Vagina (tissue), 2 donors: ENCODE measurements around the gene TOPAZ1.

Experiments used
- POLR2A ChIP-seq, 2 donors: fragments of 450-650 bp; IDR thresholded peaks; one replicate each; pipeline ENCODE4 v1.6.1; 2017; ENCODE audit warnings: antibody characterized with exemption in 2 of 2, mild to moderate bottlenecking in 2 of 2, moderate library complexity in 2 of 2
- POLR2AphosphoS5 ChIP-seq, 2 donors: sonication (generic); formaldehyde crosslinking; IDR thresholded peaks; one replicate each; pipeline ENCODE4 v1.9.0; 2017; ENCODE audit warnings: antibody characterized with exemption in 2 of 2, mild to moderate bottlenecking in 2 of 2, low read depth in 1 of 2; ENCODE audit not compliant: insufficient read depth in 1 of 2
- TF ChIP-seq, protein P1 (sequence below), 3 experiments: fragments of 450-650 bp in 2 of 3; fragments of 200-600 bp in 1 of 3; sonication (generic) in 1 of 3; IDR thresholded peaks; one replicate each; pipeline ENCODE4 v1.5.1; 2017 to 2019; ENCODE audit warnings: antibody characterized with exemption in 3 of 3, mild to moderate bottlenecking in 2 of 3, moderate library complexity in 2 of 3

DNA sequence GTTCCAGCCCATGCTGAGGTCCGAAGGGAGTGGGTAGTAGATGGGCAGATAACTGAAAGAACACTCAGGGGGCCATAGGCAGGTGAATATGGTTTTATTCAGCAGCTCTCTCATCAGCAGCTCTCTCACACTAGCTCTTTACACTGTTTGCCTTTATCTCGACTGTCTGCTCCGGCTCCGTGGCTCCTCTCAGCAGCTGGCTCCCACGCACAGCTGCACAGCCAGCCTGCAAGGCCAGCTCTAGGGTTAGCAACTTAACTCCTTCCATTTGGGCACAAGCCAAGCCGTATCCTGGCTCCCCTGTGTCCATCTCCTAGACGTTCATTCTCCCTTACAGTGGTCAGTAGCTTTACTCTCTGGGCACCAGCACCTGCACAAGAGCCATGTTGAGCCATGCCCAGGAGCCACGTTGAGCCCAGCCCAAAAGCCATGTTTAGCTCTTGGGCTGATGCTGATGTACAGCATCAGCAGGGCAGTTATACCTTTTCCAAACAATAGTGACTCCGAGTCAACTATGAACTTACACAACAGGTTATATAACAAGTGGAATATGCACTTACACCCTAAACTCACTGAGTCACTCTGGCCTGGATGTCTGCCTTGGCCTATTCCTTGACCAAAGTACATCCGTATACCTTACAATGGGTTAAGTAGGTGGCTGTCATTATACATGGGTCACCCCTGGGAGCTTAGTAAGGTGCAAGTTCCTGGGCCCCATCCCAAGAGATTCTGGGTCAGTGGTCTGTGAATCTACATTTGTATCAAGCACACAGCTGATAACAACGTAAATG lies 34.6 kb upstream of the TOPAZ1 start:
- TF ChIP-seq, protein P1, sequence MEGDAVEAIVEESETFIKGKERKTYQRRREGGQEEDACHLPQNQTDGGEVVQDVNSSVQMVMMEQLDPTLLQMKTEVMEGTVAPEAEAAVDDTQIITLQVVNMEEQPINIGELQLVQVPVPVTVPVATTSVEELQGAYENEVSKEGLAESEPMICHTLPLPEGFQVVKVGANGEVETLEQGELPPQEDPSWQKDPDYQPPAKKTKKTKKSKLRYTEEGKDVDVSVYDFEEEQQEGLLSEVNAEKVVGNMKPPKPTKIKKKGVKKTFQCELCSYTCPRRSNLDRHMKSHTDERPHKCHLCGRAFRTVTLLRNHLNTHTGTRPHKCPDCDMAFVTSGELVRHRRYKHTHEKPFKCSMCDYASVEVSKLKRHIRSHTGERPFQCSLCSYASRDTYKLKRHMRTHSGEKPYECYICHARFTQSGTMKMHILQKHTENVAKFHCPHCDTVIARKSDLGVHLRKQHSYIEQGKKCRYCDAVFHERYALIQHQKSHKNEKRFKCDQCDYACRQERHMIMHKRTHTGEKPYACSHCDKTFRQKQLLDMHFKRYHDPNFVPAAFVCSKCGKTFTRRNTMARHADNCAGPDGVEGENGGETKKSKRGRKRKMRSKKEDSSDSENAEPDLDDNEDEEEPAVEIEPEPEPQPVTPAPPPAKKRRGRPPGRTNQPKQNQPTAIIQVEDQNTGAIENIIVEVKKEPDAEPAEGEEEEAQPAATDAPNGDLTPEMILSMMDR (IDR thresholded peaks at IDR 0.05) = no peak
- TF ChIP-seq POLR2A (IDR thresholded peaks at IDR 0.05) = no peak
- no peak for TF ChIP-seq POLR2AphosphoS5 (IDR thresholded peaks at IDR 0.05; ENCODE audit: insufficient read depth in 1 of 2, low read depth in 1 of 2)
